CD4-positive, alpha-beta T cell treated with Interferon alpha-2 for 1 hour (primary cell): ENCODE measurements around the gene SLC16A3.

Source experiments
- DNase-seq, 2 donors: peaks; one replicate each; pipeline ENCODE4 v3.0.0-alpha.2; 2020 to 2022

SLC16A3 gene

GRCh38 chr17:82269882-82270500 is 41.1 kb downstream of the SLC16A3 start:
- DNase-seq, result peak in 1 of 2 donors; percentile 20

GRCh38 chr17:82270651-82271050 is 41.8 kb downstream of the SLC16A3 start:
- no peak for DNase-seq

- DNase-seq, result no peak
These were observed 42.6 kb downstream of the SLC16A3 start for GRCh38 chr17:82271401-82271800.

GRCh38 chr17:82272495-82273326 is 43.9 kb downstream of the SLC16A3 start:
- DNase-seq, result peak; percentile 52 to 59

- peak; percentile 89 to 93 for DNase-seq
These were observed 44.7 kb downstream of the SLC16A3 start, which contains the start of gene CSNK1D for GRCh38 chr17:82273327-82274133. TSS of gene CSNK1D (minus strand) at chr17:82273700. CDS start at chr17:82273381, 319 bp downstream.

- no peak for DNase-seq
These were observed 45.5 kb downstream of the SLC16A3 start for GRCh38 chr17:82274134-82275020.

- DNase-seq, result no peak
These were observed 46.5 kb downstream of the SLC16A3 start for GRCh38 chr17:82275326-82275725.

GRCh38 chr17:82276938-82277337 is 48.1 kb downstream of the SLC16A3 start:
- no peak for DNase-seq

GRCh38 chr17:82277851-82278250 is 49.0 kb downstream of the SLC16A3 start:
- no peak for DNase-seq

GRCh38 chr17:82278308-82278707 is 49.5 kb downstream of the SLC16A3 start:
- no peak for DNase-seq

- DNase-seq, result peak in 1 of 2 donors; percentile 30
These were observed 50.0 kb downstream of the SLC16A3 start for GRCh38 chr17:82278786-82279391.

GRCh38 chr17:82280537-82280936 is 51.7 kb downstream of the SLC16A3 start:
- no peak for DNase-seq

- no peak for DNase-seq
These were observed 52.2 kb downstream of the SLC16A3 start for GRCh38 chr17:82281076-82281475.

GRCh38 chr17:82281502-82282238 is 52.8 kb downstream of the SLC16A3 start:
- no peak for DNase-seq

GRCh38 chr17:82282239-82283207 is 53.7 kb downstream of the SLC16A3 start:
- DNase-seq, result no peak

GRCh38 chr17:82283208-82283749 is 54.4 kb downstream of the SLC16A3 start:
- peak; percentile 27 to 38 for DNase-seq

- DNase-seq, result no peak
These were observed 56.3 kb downstream of the SLC16A3 start for GRCh38 chr17:82285141-82285540.

- DNase-seq, result no peak
These were observed 58.4 kb downstream of the SLC16A3 start for GRCh38 chr17:82287013-82287867.
